Lung (tissue), 12 donors: ENCODE measurements around the gene ERI3. TPM values are rescaled to one million over a fixed set of nuclear protein-coding genes. Genes with fewer than 3 reads are reported as not detected.

Experiments
- ATAC-seq: fragments of 200-7000 bp; cut with Tn5 transposase; one replicate; pipeline ENCODE4 v1.9.1; 2020; ENCODE audit warnings: moderate number of reproducible peaks; ENCODE audit not compliant: insufficient read depth, low FRiP score
- DNase-seq, 3 donors: peaks; one replicate each; pipeline ENCODE4 v3.0.0-alpha.2; 2013 to 2017
- H3K27ac ChIP-seq, 2 donors: one replicate each; pipeline ENCODE4 v1.5.1; 2013; ENCODE audit warnings: mild to moderate bottlenecking in 2 of 2, moderate library complexity in 2 of 2, control low read depth in 1 of 2, inconsistent platforms in 1 of 2, low read depth in 1 of 2, low read length in 1 of 2
- H3K27me3 ChIP-seq, 3 donors: one replicate each; pipeline ENCODE4 v1.5.1; 2013; ENCODE audit warnings: low read length in 2 of 3; ENCODE audit not compliant: control insufficient read depth in 3 of 3, insufficient read depth in 3 of 3
- H3K36me3 ChIP-seq, 4 donors: one replicate each; pipeline ENCODE4 v1.5.1; 2013; ENCODE audit warnings: low read length in 4 of 4, mild to moderate bottlenecking in 1 of 4, moderate library complexity in 1 of 4; ENCODE audit not compliant: control insufficient read depth in 4 of 4, insufficient read depth in 4 of 4
- H3K4me1 ChIP-seq, 5 donors: one replicate each; pipeline ENCODE4 v1.5.1; 2013; ENCODE audit warnings: low read length in 5 of 5, mild to moderate bottlenecking in 2 of 5, moderate library complexity in 1 of 5; ENCODE audit not compliant: control insufficient read depth in 5 of 5, insufficient read depth in 5 of 5
- H3K4me3 ChIP-seq: one replicate; pipeline ENCODE4 v1.5.1; 2013; ENCODE audit warnings: mild to moderate bottlenecking, control low read depth, moderate library complexity
- H3K9ac ChIP-seq, 2 donors: one replicate each; pipeline ENCODE4 v1.5.1; 2013; ENCODE audit warnings: low read length in 2 of 2, control low read depth in 1 of 2; ENCODE audit not compliant: insufficient read depth in 1 of 2
- H3K9me3 ChIP-seq, 4 donors: one replicate each; pipeline ENCODE4 v1.5.1; 2013; ENCODE audit warnings: low read length in 3 of 4, mild to moderate bottlenecking in 1 of 4, moderate library complexity in 1 of 4; ENCODE audit not compliant: control insufficient read depth in 4 of 4, insufficient read depth in 3 of 4
- WGBS, 2 donors: extraction: QIAGEN DNeasy Blood & Tissue Kit; methylation state at CpG; one replicate each; pipeline ENCODE4 v1.1.7; 2013; 5-methylcytosine and 5-hydroxymethylcytosine counted together
- polyA plus RNA-seq, 2 donors: library from polyadenylated mRNA; stranded (reverse); fragments of 200-250 nt; gene quantifications; one replicate each; pipeline ENCODE4 v1.2.1, GENCODE V29; 2013
- total RNA-seq, 2 donors: library from RNA; depleted of rRNA in 1 of 2; stranded (reverse); fragments of >200 nt in 1 of 2; gene quantifications; one replicate each; pipeline ENCODE4 v1.2.1, GENCODE V29; 2014 to 2021
- TF ChIP-seq, protein P1 (sequence below): IDR thresholded peaks from 2 replicates; pipeline ENCODE4 v1.5.1; 2012; ENCODE audit warnings: mild to moderate bottlenecking; ENCODE audit errors: control extremely low read depth, extremely low read depth
- donor health status: control.
- donor health status: control.
- donor health status: Bipolar disorder and iron deficiency.
- donor health status: healthy.
- donor health status: DM: yes; HTN: yes; CAD: no.

Gene ERI3
- total and polyA plus RNA-seq, 4 donors: 26.6 to 56.2 (median 40.8) TPM

DNA sequence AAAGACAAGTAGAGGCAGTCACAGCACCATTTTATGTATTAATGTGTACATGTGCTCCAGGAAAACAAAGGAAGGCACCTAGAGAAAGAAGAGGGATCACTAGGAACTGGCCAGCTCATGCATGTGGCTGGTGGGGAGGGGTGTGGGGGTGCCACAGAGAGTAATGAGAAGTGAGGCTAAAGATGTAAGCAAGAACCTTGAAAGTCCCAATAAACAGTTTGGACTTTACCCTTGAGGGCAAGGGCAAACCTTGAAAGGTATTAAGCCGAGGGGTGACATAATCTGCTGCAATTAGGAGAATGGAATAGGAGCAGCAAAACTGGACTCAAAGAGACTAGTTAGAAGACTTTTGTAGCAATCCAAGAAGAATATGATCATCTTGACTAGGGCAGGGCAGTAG, 51.5 kb downstream of the ERI3 start:
- H3K9ac ChIP-seq: no peak overlapping the region
- H3K4me1 ChIP-seq: no peaks in the 10 kb centered on the region

DNA sequence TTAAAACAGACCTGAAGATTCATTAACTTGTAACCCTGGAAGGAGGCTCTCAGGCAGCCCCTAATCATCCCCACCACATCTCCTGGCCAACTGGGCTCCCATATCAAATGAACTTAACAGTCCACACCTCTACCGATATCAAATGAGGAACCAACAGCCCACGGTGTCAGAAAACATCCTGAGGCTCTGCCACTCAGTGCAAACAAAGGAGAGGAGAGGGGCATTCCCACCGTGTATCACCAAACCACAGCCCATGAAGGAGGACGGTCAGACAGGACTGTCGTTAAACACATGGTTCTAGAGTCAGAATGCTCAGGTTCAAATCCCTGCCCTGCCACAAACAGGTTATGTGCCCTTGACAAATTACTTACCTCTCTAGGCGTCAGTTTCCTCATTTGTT, 52.5 kb downstream of the ERI3 start:
- Histone ChIP-seq H3K9ac (no peak overlapping the region), H3K36me3 (peaks cover 16 to 36% (median 30%) of the 10 kb centered on the region in 4 donors), H3K27me3 (no peaks in the 10 kb centered on the region), H3K9me3 (peaks cover 0 to 3% (median 0%) of the 10 kb centered on the region in 4 donors), H3K27ac (no peak overlapping the region), H3K4me1 (no peaks in the 10 kb centered on the region), H3K4me3 (no peak overlapping the region)
- no peak for ATAC-seq
- DNase-seq: no peak
- TF ChIP-seq, protein P1, sequence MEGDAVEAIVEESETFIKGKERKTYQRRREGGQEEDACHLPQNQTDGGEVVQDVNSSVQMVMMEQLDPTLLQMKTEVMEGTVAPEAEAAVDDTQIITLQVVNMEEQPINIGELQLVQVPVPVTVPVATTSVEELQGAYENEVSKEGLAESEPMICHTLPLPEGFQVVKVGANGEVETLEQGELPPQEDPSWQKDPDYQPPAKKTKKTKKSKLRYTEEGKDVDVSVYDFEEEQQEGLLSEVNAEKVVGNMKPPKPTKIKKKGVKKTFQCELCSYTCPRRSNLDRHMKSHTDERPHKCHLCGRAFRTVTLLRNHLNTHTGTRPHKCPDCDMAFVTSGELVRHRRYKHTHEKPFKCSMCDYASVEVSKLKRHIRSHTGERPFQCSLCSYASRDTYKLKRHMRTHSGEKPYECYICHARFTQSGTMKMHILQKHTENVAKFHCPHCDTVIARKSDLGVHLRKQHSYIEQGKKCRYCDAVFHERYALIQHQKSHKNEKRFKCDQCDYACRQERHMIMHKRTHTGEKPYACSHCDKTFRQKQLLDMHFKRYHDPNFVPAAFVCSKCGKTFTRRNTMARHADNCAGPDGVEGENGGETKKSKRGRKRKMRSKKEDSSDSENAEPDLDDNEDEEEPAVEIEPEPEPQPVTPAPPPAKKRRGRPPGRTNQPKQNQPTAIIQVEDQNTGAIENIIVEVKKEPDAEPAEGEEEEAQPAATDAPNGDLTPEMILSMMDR: no peak
- WGBS, 2 donors: 77 to 84% methylated on average over 6 of the region's 6 CpGs

More for the DNA sequence above, 51.5 kb downstream of the ERI3 start:
- TF ChIP-seq, protein P1: no peak
- H3K36me3 ChIP-seq: peaks cover 17 to 36% (median 29%) of the 10 kb centered on the region in 4 donors
- no peak overlapping the region for H3K27ac ChIP-seq
- no peak for ATAC-seq
- no peaks in the 10 kb centered on the region for H3K27me3 ChIP-seq
- 94 to 97% methylated on average over 1 of the region's 1 CpG for WGBS, 2 donors
- no peak for DNase-seq
- H3K4me3 ChIP-seq: no peak overlapping the region
- H3K9me3 ChIP-seq: peaks cover 0 to 3% (median 0%) of the 10 kb centered on the region in 4 donors

DNA sequence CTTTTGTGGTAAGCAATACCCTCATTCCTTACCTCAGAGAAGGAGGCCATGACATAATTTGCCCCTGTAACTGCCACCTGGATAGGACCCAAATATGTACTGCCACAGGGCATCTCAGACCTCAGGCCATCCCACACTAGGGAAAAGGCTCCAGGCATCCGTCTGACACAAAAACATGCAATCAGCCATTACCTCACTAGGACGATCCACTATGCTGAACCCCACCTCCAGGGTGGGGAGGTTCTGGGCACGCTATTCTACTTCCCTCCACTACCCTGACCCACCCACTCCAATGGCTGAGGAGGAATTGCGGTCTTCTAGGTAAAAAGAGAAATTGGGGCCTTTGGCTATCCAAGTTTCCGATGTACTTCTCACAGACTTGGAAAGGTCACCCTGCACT, 53.6 kb downstream of the ERI3 start:
- Histone ChIP-seq H3K4me3 (no peak overlapping the region), H3K9ac (no peak overlapping the region), H3K9me3 (peaks cover 0 to 3% (median 0%) of the 10 kb centered on the region in 4 donors), H3K4me1 (no peaks in the 10 kb centered on the region), H3K36me3 (peaks cover 10 to 38% (median 25%) of the 10 kb centered on the region in 4 donors), H3K27ac (no peak overlapping the region), H3K27me3 (no peaks in the 10 kb centered on the region)
- ATAC-seq (no peak), DNase-seq (no peak)
- 88 to 94% methylated on average over 5 of the region's 5 CpGs for WGBS, 2 donors
- TF ChIP-seq, protein P1: no peak

DNA sequence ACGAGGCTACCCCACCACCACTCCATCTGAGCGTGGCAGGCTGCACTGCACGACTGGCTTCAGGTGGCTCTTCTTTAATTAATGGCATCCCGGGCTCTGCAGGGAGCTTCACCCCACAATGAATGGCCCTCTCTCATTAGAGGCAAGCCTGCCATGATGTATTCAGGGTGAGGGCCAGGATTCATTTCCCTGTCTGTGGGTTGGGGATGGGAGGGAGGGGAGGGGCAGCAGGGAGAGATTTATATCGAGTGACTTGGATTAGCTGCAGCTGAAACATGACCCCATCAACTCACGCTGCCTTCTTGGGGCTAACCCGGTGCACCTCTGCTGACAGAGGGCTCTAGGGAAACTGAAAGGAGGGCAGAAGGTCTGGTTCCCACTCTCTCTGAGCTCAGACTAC, 54.2 kb downstream of the ERI3 start:
- H3K9ac ChIP-seq: no peak overlapping the region
- TF ChIP-seq, protein P1: no peak
- H3K9me3 ChIP-seq: peaks cover 0 to 3% (median 0%) of the 10 kb centered on the region in 4 donors
- ATAC-seq: no peak
- peaks cover 10 to 37% (median 25%) of the 10 kb centered on the region in 4 donors for H3K36me3 ChIP-seq
- no peak overlapping the region for H3K27ac ChIP-seq
- 69 to 74% methylated on average over 7 of the region's 7 CpGs for WGBS, 2 donors
- no peak for DNase-seq
- H3K4me3 ChIP-seq: no peak overlapping the region
- no peaks in the 10 kb centered on the region for H3K27me3 ChIP-seq
- no peaks in the 10 kb centered on the region for H3K4me1 ChIP-seq
